OCI-LY1 (cell line): ENCODE measurements around the gene PTPRD.
A peak's percentile ranks its signal among the peaks of the same experiment; 100 is the strongest.

Source experiments
- H2AFZ ChIP-seq: fragments of 200-600 bp; sonication (generic), shearing (Covaris generic); 2 replicates; pipeline ENCODE4 v1.6.0; 2014; ENCODE audit warnings: antibody characterized with exemption, mild to moderate bottlenecking, low read length
- H3F3A ChIP-seq: fragments of 200-600 bp; sonication (generic), shearing (Covaris generic); 2 replicates; pipeline ENCODE4 v1.6.0; 2014; ENCODE audit warnings: mild to moderate bottlenecking, antibody characterized with exemption, low read length, moderate library complexity; ENCODE audit not compliant: insufficient read depth
- H3K27ac ChIP-seq: fragments of 200-600 bp; sonication (generic); 2 replicates; pipeline ENCODE4 v1.5.1; 2014; ENCODE audit warnings: low read length, mixed run types, mild to moderate bottlenecking, low read depth; ENCODE audit not compliant: poor library complexity, severe bottlenecking
- H3K27me3 ChIP-seq: fragments of 200-600 bp; sonication (generic); 2 replicates; pipeline ENCODE4 v1.6.0; 2014; ENCODE audit warnings: antibody characterized with exemption, mild to moderate bottlenecking, low read length, moderate library complexity; ENCODE audit not compliant: insufficient read depth
- H3K36me3 ChIP-seq: fragments of 200-600 bp; sonication (generic); 2 replicates; pipeline ENCODE4 v1.6.1; 2014; ENCODE audit warnings: mild to moderate bottlenecking, antibody characterized with exemption, low read length, moderate library complexity, mixed read lengths; ENCODE audit not compliant: insufficient read depth
- H3K4me1 ChIP-seq: fragments of 200-600 bp; sonication (generic); 2 replicates; pipeline ENCODE4 v1.5.1; 2014; ENCODE audit warnings: mild to moderate bottlenecking, low read length, moderate library complexity; ENCODE audit not compliant: insufficient read depth, severe bottlenecking
- H3K4me2 ChIP-seq: fragments of 200-600 bp; sonication (generic), shearing (Covaris generic); 2 replicates; pipeline ENCODE4 v1.6.1; 2014; ENCODE audit warnings: low read length
- H3K4me3 ChIP-seq: fragments of 200-600 bp; sonication (generic); 2 replicates; pipeline ENCODE4 v1.5.1; 2014; ENCODE audit warnings: low read length, low read depth, mild to moderate bottlenecking, mixed read lengths; ENCODE audit not compliant: poor library complexity, severe bottlenecking
- H3K79me2 ChIP-seq: fragments of 200-600 bp; shearing (Covaris generic); 2 replicates; pipeline ENCODE4 v1.6.1; 2016; ENCODE audit warnings: mixed run types, low read length, mixed read lengths; ENCODE audit not compliant: insufficient read depth
- H3K9ac ChIP-seq: fragments of 200-600 bp; sonication (generic), shearing (Covaris generic); 2 replicates; pipeline ENCODE4 v1.6.1; 2014; ENCODE audit warnings: mild to moderate bottlenecking, low read length, mixed read lengths
- H3K9me2 ChIP-seq: fragments of 200-600 bp; sonication (generic), shearing (Covaris generic); 2 replicates; pipeline ENCODE4 v1.6.1; 2014; ENCODE audit warnings: low read depth, mild to moderate bottlenecking, low read length, mixed read lengths
- H3K9me3 ChIP-seq: fragments of 200-600 bp; shearing (Covaris generic); 2 replicates; pipeline ENCODE4 v1.6.1; 2014; ENCODE audit warnings: low read length, mixed read lengths
- H4K20me1 ChIP-seq: fragments of 200-600 bp; sonication (generic), shearing (Covaris generic); 2 replicates; pipeline ENCODE4 v1.6.0; 2016; ENCODE audit warnings: mild to moderate bottlenecking, low read length; ENCODE audit not compliant: insufficient read depth
- EZH2 ChIP-seq: fragments of 200-600 bp; sonication (generic), shearing (Covaris generic); IDR thresholded peaks from 2 replicates; pipeline ENCODE4 v1.8.0; 2017; ENCODE audit warnings: borderline replicate concordance, mixed run types, mild to moderate bottlenecking, antibody characterized with exemption, low read length, moderate library complexity, mixed read lengths
- TF ChIP-seq, protein P1 (sequence below): fragments of 200-600 bp; sonication (generic), shearing (Covaris generic); IDR thresholded peaks from 2 replicates; pipeline ENCODE4 v1.5.1; 2017; ENCODE audit warnings: mild to moderate bottlenecking, antibody characterized with exemption, low read length, moderate library complexity, mixed read lengths

Gene PTPRD

DNA sequence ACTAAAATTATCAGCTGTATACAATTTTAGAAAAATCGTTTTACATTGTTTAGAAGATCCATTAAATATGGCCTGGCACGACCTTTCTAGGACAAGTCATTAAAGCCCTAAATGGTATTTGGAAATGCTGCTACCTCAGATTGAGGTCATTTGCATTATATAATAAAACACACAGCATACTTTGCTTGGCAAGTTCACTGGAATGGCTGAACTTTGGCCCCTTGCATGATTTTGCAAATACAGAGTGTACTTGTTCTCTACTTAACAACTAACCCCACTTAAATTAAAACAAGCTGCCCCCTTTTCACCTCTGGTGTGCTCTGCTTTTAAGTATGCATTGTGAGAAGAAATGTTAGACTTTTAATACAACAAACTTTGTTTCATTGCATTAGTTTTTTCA, 860.1 kb downstream of the PTPRD start:
- no peaks in the 10 kb centered on the region for H3K79me2 ChIP-seq
- TF ChIP-seq, protein P1, sequence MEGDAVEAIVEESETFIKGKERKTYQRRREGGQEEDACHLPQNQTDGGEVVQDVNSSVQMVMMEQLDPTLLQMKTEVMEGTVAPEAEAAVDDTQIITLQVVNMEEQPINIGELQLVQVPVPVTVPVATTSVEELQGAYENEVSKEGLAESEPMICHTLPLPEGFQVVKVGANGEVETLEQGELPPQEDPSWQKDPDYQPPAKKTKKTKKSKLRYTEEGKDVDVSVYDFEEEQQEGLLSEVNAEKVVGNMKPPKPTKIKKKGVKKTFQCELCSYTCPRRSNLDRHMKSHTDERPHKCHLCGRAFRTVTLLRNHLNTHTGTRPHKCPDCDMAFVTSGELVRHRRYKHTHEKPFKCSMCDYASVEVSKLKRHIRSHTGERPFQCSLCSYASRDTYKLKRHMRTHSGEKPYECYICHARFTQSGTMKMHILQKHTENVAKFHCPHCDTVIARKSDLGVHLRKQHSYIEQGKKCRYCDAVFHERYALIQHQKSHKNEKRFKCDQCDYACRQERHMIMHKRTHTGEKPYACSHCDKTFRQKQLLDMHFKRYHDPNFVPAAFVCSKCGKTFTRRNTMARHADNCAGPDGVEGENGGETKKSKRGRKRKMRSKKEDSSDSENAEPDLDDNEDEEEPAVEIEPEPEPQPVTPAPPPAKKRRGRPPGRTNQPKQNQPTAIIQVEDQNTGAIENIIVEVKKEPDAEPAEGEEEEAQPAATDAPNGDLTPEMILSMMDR: no peak
- no peak for TF ChIP-seq EZH2

DNA sequence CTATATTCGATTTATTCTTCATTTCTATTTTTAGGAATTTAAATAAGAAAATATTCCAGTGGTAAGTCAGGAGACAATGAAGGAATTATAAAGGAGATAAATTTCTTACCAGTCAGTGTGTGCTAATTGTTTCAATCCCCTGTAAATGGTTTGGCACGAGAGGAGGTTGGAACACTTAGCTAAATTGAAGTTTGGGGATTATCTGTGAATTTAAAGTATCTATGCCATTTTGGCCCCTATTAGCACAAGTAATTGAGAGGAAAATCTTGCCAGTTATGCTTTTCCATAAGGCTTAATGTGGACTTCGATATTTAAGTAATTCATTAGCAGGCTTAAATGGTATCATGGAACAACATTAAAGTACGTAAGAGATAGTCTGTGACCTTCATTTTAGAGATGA, 860.8 kb downstream of the PTPRD start:
- Histone ChIP-seq H3K79me2 (no peaks in the 10 kb centered on the region), H2AFZ (peak overlapping the region; percentile 40; the same call in 1 of the 2 replicates), H3K9ac (no peak overlapping the region), H3K36me3 (no peaks in the 10 kb centered on the region), H3K27ac (no peak overlapping the region), H3K9me2 (no peaks in the 10 kb centered on the region), H3F3A (no peaks in the 10 kb centered on the region), H3K27me3 (no peaks in the 10 kb centered on the region), H4K20me1 (no peaks in the 10 kb centered on the region), H3K4me1 (peaks cover 73% of the 10 kb centered on the region), H3K4me3 (no peak overlapping the region), H3K9me3 (no peaks in the 10 kb centered on the region), H3K4me2 (no peak overlapping the region)
- TF ChIP-seq, protein P1: no peak
- no peak for TF ChIP-seq EZH2

More for the DNA sequence above, 860.1 kb downstream of the PTPRD start:
- Histone ChIP-seq H3K4me2 (no peak overlapping the region), H4K20me1 (no peaks in the 10 kb centered on the region), H3K27me3 (no peaks in the 10 kb centered on the region), H3K9me2 (no peaks in the 10 kb centered on the region), H3K4me1 (peaks cover 69% of the 10 kb centered on the region), H3K9me3 (no peaks in the 10 kb centered on the region), H3K36me3 (no peaks in the 10 kb centered on the region), H3K27ac (no peak overlapping the region), H3K9ac (no peak overlapping the region), H3K4me3 (no peak overlapping the region), H3F3A (no peaks in the 10 kb centered on the region), H2AFZ (peak overlapping the region; percentile 35; the same call in 1 of the 2 replicates)

DNA sequence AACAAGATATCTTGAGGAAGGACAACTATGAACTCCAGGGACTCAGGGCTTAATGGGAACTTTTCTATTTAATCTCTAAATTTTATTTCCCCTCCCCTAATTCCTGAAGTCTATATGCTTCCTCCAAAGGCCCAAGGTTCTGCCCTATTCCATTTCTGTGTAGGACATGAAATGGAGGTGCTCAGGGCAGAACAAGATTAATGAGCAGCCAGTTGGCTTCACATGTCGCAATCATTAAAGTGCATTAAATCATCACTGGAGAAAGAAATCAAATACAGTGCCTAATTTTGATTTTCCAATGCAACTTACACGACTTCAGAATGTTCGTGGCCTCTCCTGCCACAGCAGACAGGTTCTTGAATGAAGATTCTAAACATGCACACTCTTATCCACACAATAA, 862.1 kb downstream of the PTPRD start:
- H3F3A ChIP-seq: no peaks in the 10 kb centered on the region
- no peaks in the 10 kb centered on the region for H3K36me3 ChIP-seq
- peaks cover 74% of the 10 kb centered on the region for H3K4me1 ChIP-seq
- H3K4me2 ChIP-seq: no peak overlapping the region
- no peaks in the 10 kb centered on the region for H4K20me1 ChIP-seq
- no peak overlapping the region for H2AFZ ChIP-seq
- no peak overlapping the region for H3K4me3 ChIP-seq
- no peaks in the 10 kb centered on the region for H3K9me3 ChIP-seq
- H3K79me2 ChIP-seq: no peaks in the 10 kb centered on the region
- H3K9ac ChIP-seq: no peak overlapping the region
- no peaks in the 10 kb centered on the region for H3K9me2 ChIP-seq
- no peak for TF ChIP-seq EZH2
- TF ChIP-seq, protein P1: no peak
- no peak overlapping the region for H3K27ac ChIP-seq
- no peaks in the 10 kb centered on the region for H3K27me3 ChIP-seq
